ENCODE measurements around the gene IL13.
"Not testable (repeated sequence)": the region's sequence is repeated elsewhere in the genome, so short reads cannot be mapped to it uniquely, and the experiment has no call there.

IL13 gene

GRCh38 chr5:132688536-132689339 lies 30.8 kb downstream of the IL13 start:
- in situ Hi-C loops (cut with MboI; ENCODE audit: low sequenced_read_pairs), result no loop called here

- in situ Hi-C loops (cut with MboI; ENCODE audit: low sequenced_read_pairs), result no loop called here
Observed at GRCh38 chr5:132689513-132689912, 31.5 kb downstream of the IL13 start.

GRCh38 chr5:132690156-132690555 lies 32.2 kb downstream of the IL13 start:
- in situ Hi-C loops (cut with MboI; ENCODE audit: low sequenced_read_pairs), result no loop called here

DNA sequence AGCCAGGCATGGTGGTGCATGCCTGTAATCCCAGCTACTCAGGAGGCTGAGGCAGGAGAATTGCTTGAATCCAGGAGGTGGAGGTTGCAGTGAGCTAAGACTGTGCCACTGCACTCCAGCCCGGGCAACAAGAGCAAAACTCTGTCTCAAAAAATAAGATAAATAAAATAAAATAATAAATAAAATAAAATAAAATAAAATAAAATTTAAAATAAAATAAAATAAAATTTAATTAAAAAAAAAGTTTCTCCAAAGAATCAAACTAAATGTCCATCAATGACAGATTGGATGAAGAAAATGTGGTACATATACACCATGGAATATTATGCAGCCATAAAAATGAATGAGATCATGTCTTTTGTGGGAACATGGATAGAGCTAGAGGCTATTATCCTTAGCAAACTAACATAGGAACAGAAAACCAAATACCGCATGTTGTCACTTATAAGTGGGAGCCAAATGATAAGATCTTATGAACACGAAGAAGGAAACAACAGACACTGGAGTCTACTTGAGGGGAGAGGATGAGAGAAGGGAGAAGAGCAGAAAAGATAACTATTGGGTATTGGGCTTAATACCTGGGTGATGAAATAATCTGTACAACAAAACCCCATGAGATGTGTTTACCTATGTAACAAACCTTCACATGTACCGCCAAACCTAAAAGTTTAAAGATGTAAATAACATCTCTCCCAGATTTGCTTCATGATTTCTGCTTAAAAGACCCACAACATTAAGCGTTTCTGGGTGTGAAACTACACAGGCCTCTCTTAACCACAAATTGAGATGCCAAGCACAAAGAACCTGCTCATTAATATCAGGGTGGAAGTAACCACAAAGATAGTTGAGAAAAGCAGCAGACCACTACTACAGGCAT lies 34.0 kb downstream of the IL13 start:
- in situ Hi-C loops (cut with MboI; ENCODE audit: low sequenced_read_pairs), result not testable (repeated sequence)

- in situ Hi-C loops (cut with MboI; ENCODE audit: low sequenced_read_pairs), result no loop called here
Observed at GRCh38 chr5:132692632-132692967, 34.6 kb downstream of the IL13 start.

DNA sequence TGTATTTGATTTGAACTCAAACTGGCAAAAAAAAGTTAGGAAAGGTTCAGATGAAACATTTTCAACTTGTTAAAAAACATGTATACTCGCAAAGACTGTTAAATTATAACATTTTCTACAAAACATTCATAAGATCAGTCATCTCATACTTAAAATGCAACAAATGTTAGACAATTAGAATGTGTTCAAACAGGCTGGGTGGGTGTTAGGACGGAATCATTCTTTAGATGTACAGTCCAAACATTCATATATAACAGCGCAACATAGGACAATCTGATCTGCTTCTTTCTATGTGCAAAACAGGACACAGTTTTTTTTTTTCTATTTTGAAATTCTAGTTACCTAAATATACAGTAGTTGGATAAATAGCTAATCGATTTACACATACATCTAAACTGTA lies 38.0 kb downstream of the IL13 start:
- in situ Hi-C loops (cut with MboI; ENCODE audit: low sequenced_read_pairs), result no loop called here

GRCh38 chr5:132704875-132705274 lies 46.9 kb downstream of the IL13 start:
- in situ Hi-C loops (cut with MboI; ENCODE audit: low sequenced_read_pairs), result no loop called here

DNA sequence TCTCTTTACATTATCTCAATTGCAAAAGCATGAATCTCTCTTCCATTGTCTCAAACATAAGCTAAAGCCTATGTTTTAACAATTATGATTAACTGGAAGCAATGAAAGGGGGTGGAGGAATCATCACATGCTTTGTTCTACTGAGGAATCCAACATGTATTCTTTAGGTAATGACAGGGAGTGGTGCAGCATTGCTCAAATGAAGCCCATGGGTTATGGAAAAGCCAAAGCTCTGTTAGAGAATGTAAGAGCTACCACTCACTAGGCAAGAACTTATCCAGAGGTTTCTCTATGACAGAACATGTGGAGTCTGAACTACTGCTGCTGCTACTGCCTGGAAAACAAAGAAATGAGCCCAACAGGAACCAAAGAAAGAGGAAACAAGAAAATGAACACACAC lies 50.7 kb downstream of the IL13 start:
- in situ Hi-C loops (cut with MboI; ENCODE audit: low sequenced_read_pairs), result no loop called here
